ENCODE results near the gene OSGEP. TPM values are rescaled to one million over a fixed set of nuclear protein-coding genes. Genes with fewer than 3 reads are reported as not detected.

The OSGEP gene
- 48.1 TPM for total RNA-seq

GRCh38 chr14:20454516-20455354 is at the start of gene OSGEP, which contains the start of gene APEX1:
Gene OSGEP (minus strand): TSS chr14:20454812. CDS start chr14:20454683, 129 bp downstream.
Gene APEX1 (plus strand): TSS chr14:20455226. CDS start chr14:20455646, 420 bp downstream.

GRCh38 chr14:20469242-20469889 is 14.8 kb upstream of the OSGEP start, which contains the start of gene PNP:
Gene PNP (plus strand): TSS chr14:20469406. CDS start chr14:20469525, 119 bp downstream.

GRCh38 chr14:20461225-20462141 is 6.9 kb upstream of the OSGEP start, which contains the start of gene PIP4P1:
Gene PIP4P1 (minus strand): TSS chr14:20461434. CDS start chr14:20461325, 109 bp downstream.

GRCh38 chr14:20435582-20436362 is 18.8 kb downstream of the OSGEP start, which contains the start of gene KLHL33:
Gene KLHL33 (minus strand): TSS chr14:20436166. CDS start chr14:20435811, 355 bp downstream.

GRCh38 chr14:20412876-20413743 is 41.5 kb downstream of the OSGEP start, which contains the start of gene TEP1:
Gene TEP1 (minus strand): TSS chr14:20413501. CDS start chr14:20408439, 5,062 bp downstream.

Small RNAs within 50 kb of the gene (small RNA-seq; reads per million reads assigned to genes)
- not detected for gene RNA5SP382 (ENCODE audit: low replicate concordance)

Other genes with a start within 250 kb of the OSGEP start
- not detected for gene OR11H6, start 231.1 kb downstream of the OSGEP start, total RNA-seq
- not detected for gene OR11H7, start 225.8 kb downstream of the OSGEP start, total RNA-seq
- not detected for gene OR11H4, start 215.5 kb downstream of the OSGEP start, total RNA-seq
- gene TTC5, start 148.9 kb downstream of the OSGEP start, total RNA-seq, result 20.5 TPM
- gene CCNB1IP1, start 121.5 kb downstream of the OSGEP start, total RNA-seq, result 89.1 TPM
- gene PARP2, start 111.2 kb downstream of the OSGEP start, total RNA-seq, result 16.9 TPM
- gene TEP1, start 41.3 kb downstream of the OSGEP start, total RNA-seq, result 14.9 TPM
- gene KLHL33, start 18.6 kb downstream of the OSGEP start, total RNA-seq, result 1.5 TPM
- gene APEX1, start 414 bp upstream of the OSGEP start, total RNA-seq, result 76.1 TPM
- 26.3 TPM for gene PIP4P1, start 6.6 kb upstream of the OSGEP start, total RNA-seq
- 71.3 TPM for gene PNP, start 14.6 kb upstream of the OSGEP start, total RNA-seq
- not detected for gene RNASE10, start 50.7 kb upstream of the OSGEP start, total RNA-seq
- gene RNASE9, start 106.2 kb upstream of the OSGEP start, total RNA-seq, result not detected
- gene RNASE11, start 133.2 kb upstream of the OSGEP start, total RNA-seq, result not detected
- gene RNASE12, start 136.6 kb upstream of the OSGEP start, total RNA-seq, result not detected
- not detected for gene OR6S1, start 186.9 kb upstream of the OSGEP start, total RNA-seq
- 13.5 TPM for gene RNASE4, start 229.7 kb upstream of the OSGEP start, total RNA-seq
- gene ANG, start 234.0 kb upstream of the OSGEP start, total RNA-seq, result 5.1 TPM

All from metanephros (tissue), 2 donors.